Common myeloid progenitor, CD34-positive (primary cell): Measurements from ENCODE around the gene DENND1A.

Experiments used
- CTCF ChIA-PET: fragments of 350-600 bp; sonication (Branson Sonifier 250); formaldehyde crosslinking; loops from one replicate; lab custom pipeline; 2021; ENCODE audit warnings: antibody characterized with exemption; lab: Charles Lee
- POLR2A ChIA-PET: fragments of 350-600 bp; sonication (Branson Sonifier 250); formaldehyde crosslinking; loops from one replicate; lab custom pipeline; 2021; ENCODE audit warnings: antibody characterized with exemption; lab: Charles Lee
- DNase-seq, 3 donors: peaks; one replicate each; pipeline versions ENCODE4 v3.0.0 to v3.0.0-alpha.2; 2013
- H3K27ac ChIP-seq, 2 experiments: 1 replicate in 1 of 2; 2 replicates in 1 of 2; pipeline ENCODE4 v1.7.0; 2013; ENCODE audit warnings: inconsistent platforms in 2 of 2, low read length in 2 of 2, mild to moderate bottlenecking in 2 of 2, low read depth in 1 of 2, moderate library complexity in 1 of 2; ENCODE audit not compliant: severe bottlenecking in 2 of 2, insufficient read depth in 1 of 2, poor library complexity in 1 of 2
- H3K27me3 ChIP-seq, 5 experiments: replicated peaks in 2 of 5; 1 replicate in 3 of 5; 2 replicates in 2 of 5; pipeline versions ENCODE4 v1.6.1 to v1.7.0; 2013; ENCODE audit warnings: low read length in 4 of 5, mild to moderate bottlenecking in 2 of 5, moderate library complexity in 2 of 5, inconsistent platforms in 1 of 5; ENCODE audit not compliant: insufficient read depth in 5 of 5, control insufficient read depth in 4 of 5
- H3K36me3 ChIP-seq, 4 experiments: 1 replicate in 2 of 4; 2 replicates in 2 of 4; pipeline versions ENCODE4 v1.6.1 to v1.7.0; 2013; ENCODE audit warnings: low read length in 3 of 4, control low read depth in 1 of 4, mild to moderate bottlenecking in 1 of 4; ENCODE audit not compliant: control insufficient read depth in 4 of 4, insufficient read depth in 4 of 4
- H3K4me1 ChIP-seq, 4 experiments: 1 replicate in 3 of 4; 2 replicates in 1 of 4; pipeline versions ENCODE4 v1.6.1 to v1.7.1; 2013; ENCODE audit warnings: low read length in 3 of 4, mild to moderate bottlenecking in 3 of 4, control low read depth in 1 of 4, inconsistent platforms in 1 of 4, moderate library complexity in 1 of 4; ENCODE audit not compliant: control insufficient read depth in 4 of 4, insufficient read depth in 4 of 4; ENCODE audit errors: control extremely low read depth in 1 of 4
- H3K4me3 ChIP-seq, 7 experiments: 1 replicate in 4 of 7; 2 replicates in 3 of 7; pipeline versions ENCODE4 v1.5.1 to v1.7.0; 2013; ENCODE audit warnings: mild to moderate bottlenecking in 7 of 7, low read length in 6 of 7, moderate library complexity in 6 of 7, inconsistent platforms in 2 of 7, low read depth in 2 of 7, control low read depth in 1 of 7; ENCODE audit not compliant: insufficient read depth in 4 of 7, control insufficient read depth in 1 of 7; ENCODE audit errors: extremely low read depth in 1 of 7
- H3K9me3 ChIP-seq, 5 experiments: 1 replicate in 4 of 5; 2 replicates in 1 of 5; pipeline versions ENCODE4 v1.6.1 to v1.7.1; 2013; ENCODE audit warnings: low read length in 4 of 5, mild to moderate bottlenecking in 2 of 5, inconsistent platforms in 1 of 5, low read depth in 1 of 5, moderate library complexity in 1 of 5; ENCODE audit not compliant: control insufficient read depth in 4 of 5, insufficient read depth in 2 of 5; ENCODE audit errors: control extremely low read depth in 1 of 5
- WGBS: methylation state at CpG from one replicate; pipeline ENCODE4 v1.1.5; 2013; ENCODE audit not compliant: insufficient coverage; 5-methylcytosine and 5-hydroxymethylcytosine counted together

DENND1A gene

GRCh38 chr9:123485216-123485615 is 444.7 kb downstream of the DENND1A start:
- Histone ChIP-seq H3K9me3 (no peaks in the 10 kb centered on the region), H3K4me3 (no peak overlapping the region), H3K4me1 (no peaks in the 10 kb centered on the region), H3K27me3 (no peaks in the 10 kb centered on the region), H3K27ac (no peak overlapping the region), H3K36me3 (no peaks in the 10 kb centered on the region)
- POLR2A ChIA-PET: no interaction called here
- 100% methylated on average over 5 of the region's 5 CpGs for WGBS
- DNase-seq: no peak
- CTCF ChIA-PET: no interaction called here

GRCh38 chr9:123484130-123484529 is 445.8 kb downstream of the DENND1A start:
- POLR2A ChIA-PET: no interaction called here
- Histone ChIP-seq H3K9me3 (no peaks in the 10 kb centered on the region), H3K4me1 (no peaks in the 10 kb centered on the region), H3K27me3 (no peaks in the 10 kb centered on the region), H3K27ac (no peak overlapping the region), H3K36me3 (no peaks in the 10 kb centered on the region), H3K4me3 (no peak overlapping the region)
- no peak for DNase-seq
- CTCF ChIA-PET: no interaction called here
- WGBS: 100% methylated on average over 4 of the region's 4 CpGs

GRCh38 chr9:123483191-123483803 is 446.6 kb downstream of the DENND1A start:
- no peaks in the 10 kb centered on the region for H3K27me3 ChIP-seq
- ChIA-PET POLR2A (no interaction called here), CTCF (no interaction called here)
- no peaks in the 10 kb centered on the region for H3K4me1 ChIP-seq
- no peak overlapping the region for H3K27ac ChIP-seq
- H3K4me3 ChIP-seq: no peak overlapping the region
- 96% methylated on average over 6 of the region's 9 CpGs for WGBS
- no peaks in the 10 kb centered on the region for H3K36me3 ChIP-seq
- DNase-seq: no peak
- no peaks in the 10 kb centered on the region for H3K9me3 ChIP-seq

- POLR2A ChIA-PET: no interaction called here
- Histone ChIP-seq H3K36me3 (no peaks in the 10 kb centered on the region), H3K4me3 (no peak overlapping the region), H3K27me3 (no peaks in the 10 kb centered on the region), H3K27ac (no peak overlapping the region), H3K4me1 (no peaks in the 10 kb centered on the region), H3K9me3 (no peaks in the 10 kb centered on the region)
- CTCF ChIA-PET: interaction anchor here (0.6 kb wide), 1 partner anchor 1099 kb away, joined by 3 read pairs; no protein-coding TSS in a partner anchor
- WGBS: 94% methylated on average over 3 of the region's 3 CpGs
- no peak for DNase-seq
Observed at GRCh38 chr9:123482295-123482968, 447.5 kb downstream of the DENND1A start.

- 97% methylated on average over 7 of the region's 10 CpGs for WGBS
Observed at GRCh38 chr9:123481209-123481865, 448.6 kb downstream of the DENND1A start.

GRCh38 chr9:123480791-123481190 is 449.1 kb downstream of the DENND1A start:
- WGBS: 99% methylated on average over 8 of the region's 8 CpGs
- no peak overlapping the region for H3K4me3 ChIP-seq
- no peak for DNase-seq
- POLR2A ChIA-PET: no interaction called here
- H3K36me3 ChIP-seq: no peaks in the 10 kb centered on the region
- H3K4me1 ChIP-seq: no peaks in the 10 kb centered on the region
- no peaks in the 10 kb centered on the region for H3K27me3 ChIP-seq
- no peak overlapping the region for H3K27ac ChIP-seq
- CTCF ChIA-PET: interaction anchor here (1.1 kb wide), 1 partner anchor 9 kb away, joined by 3 read pairs; no protein-coding TSS in a partner anchor
- H3K9me3 ChIP-seq: no peaks in the 10 kb centered on the region

More at GRCh38 chr9:123481209-123481865, 448.6 kb downstream of the DENND1A start:
- no peak for DNase-seq
- Histone ChIP-seq H3K9me3 (no peaks in the 10 kb centered on the region), H3K4me3 (no peak overlapping the region), H3K36me3 (no peaks in the 10 kb centered on the region), H3K4me1 (no peaks in the 10 kb centered on the region), H3K27me3 (no peaks in the 10 kb centered on the region), H3K27ac (no peak overlapping the region)
- CTCF ChIA-PET: interaction anchor here (0.6 to 1.1 kb wide), 2 partner anchors 8 to 1098 kb away, joined by 3 read pairs; no protein-coding TSS in a partner anchor
- POLR2A ChIA-PET: no interaction called here

- Histone ChIP-seq H3K4me1 (no peaks in the 10 kb centered on the region), H3K9me3 (no peaks in the 10 kb centered on the region), H3K36me3 (no peaks in the 10 kb centered on the region), H3K27ac (no peak overlapping the region), H3K27me3 (no peaks in the 10 kb centered on the region), H3K4me3 (no peak overlapping the region)
- ChIA-PET CTCF (no interaction called here), POLR2A (no interaction called here)
- WGBS: 99% methylated on average over 9 of the region's 9 CpGs
- DNase-seq: no peak
Observed at GRCh38 chr9:123480096-123480495, 449.8 kb downstream of the DENND1A start.
